Measurements from ENCODE around the gene OSM.

Gene OSM

GRCh38 chr22:30296324-30296723, 29.7 kb upstream of the OSM start:
- no peak for TF ChIP-seq CTCF (IDR thresholded peaks at IDR 0.05)

GRCh38 chr22:30295576-30295975, 28.9 kb upstream of the OSM start:
- TF ChIP-seq CTCF (IDR thresholded peaks at IDR 0.05), result no peak

- TF ChIP-seq CTCF (IDR thresholded peaks at IDR 0.05), result no peak
Observed at GRCh38 chr22:30294830-30295229, 28.2 kb upstream of the OSM start.

GRCh38 chr22:30294066-30294465, 27.4 kb upstream of the OSM start:
- TF ChIP-seq CTCF (IDR thresholded peaks at IDR 0.05), result no peak

GRCh38 chr22:30293026-30293425, 26.4 kb upstream of the OSM start:
- no peak for TF ChIP-seq CTCF (IDR thresholded peaks at IDR 0.05)

- no peak for TF ChIP-seq CTCF (IDR thresholded peaks at IDR 0.05)
Observed at GRCh38 chr22:30292069-30292970, 25.7 kb upstream of the OSM start.

GRCh38 chr22:30291058-30291892, 24.6 kb upstream of the OSM start:
- TF ChIP-seq CTCF (IDR thresholded peaks at IDR 0.05), result no peak
